Tibial artery (tissue), 4 donors: ENCODE measurements around the gene LEMD2.

Source experiments
- DNase-seq, 2 donors: peaks; one replicate each; pipeline ENCODE4 v3.0.0-alpha.2; 2019
- H3K27ac ChIP-seq, 2 donors: fragments of 200-600 bp; sonication (generic) in 1 of 2; 1 replicate in 1 of 2; 2 replicates in 1 of 2; pipeline ENCODE4 v1.5.1; 2018 to 2019; ENCODE audit warnings: mild to moderate bottlenecking in 1 of 2
- H3K27me3 ChIP-seq, 2 donors: fragments of 200-600 bp; sonication (generic) in 1 of 2; one replicate each; pipeline versions ENCODE4 v1.5.1 to v1.6.0; 2016 to 2019
- H3K36me3 ChIP-seq, 3 donors: fragments of 200-600 bp; sonication (generic) in 2 of 3; one replicate each; pipeline ENCODE4 v1.5.1; 2016 to 2019; ENCODE audit warnings: mild to moderate bottlenecking in 2 of 3
- H3K4me1 ChIP-seq, 4 donors: fragments of 200-600 bp; sonication (generic) in 2 of 4; 1 replicate in 3 of 4; 2 replicates in 1 of 4; pipeline ENCODE4 v1.5.1; 2016 to 2019
- H3K4me3 ChIP-seq, 2 donors: fragments of 200-600 bp; sonication (generic) in 1 of 2; 1 replicate in 1 of 2; 2 replicates in 1 of 2; pipeline ENCODE4 v1.5.1; 2018 to 2019; ENCODE audit warnings: mild to moderate bottlenecking in 2 of 2
- H3K9me3 ChIP-seq, 3 donors: fragments of 200-600 bp; sonication (generic) in 1 of 3; one replicate each; pipeline ENCODE4 v1.5.1; 2016 to 2019
- CTCF ChIP-seq, 2 experiments: fragments of 200-600 bp in 1 of 2; fragments of 450-650 bp in 1 of 2; IDR thresholded peaks; one replicate each; pipeline ENCODE4 v1.5.1; 2017 to 2019; ENCODE audit warnings: antibody characterized with exemption in 2 of 2, mild to moderate bottlenecking in 1 of 2, moderate library complexity in 1 of 2
- intact Hi-C: fragments of 100-400 bp; cut with DNase I; formaldehyde crosslinking; loops from one replicate; pipeline ENCODE4 v1.15.0; 2023; ENCODE audit warnings: low total_unique reads

The LEMD2 gene

DNA sequence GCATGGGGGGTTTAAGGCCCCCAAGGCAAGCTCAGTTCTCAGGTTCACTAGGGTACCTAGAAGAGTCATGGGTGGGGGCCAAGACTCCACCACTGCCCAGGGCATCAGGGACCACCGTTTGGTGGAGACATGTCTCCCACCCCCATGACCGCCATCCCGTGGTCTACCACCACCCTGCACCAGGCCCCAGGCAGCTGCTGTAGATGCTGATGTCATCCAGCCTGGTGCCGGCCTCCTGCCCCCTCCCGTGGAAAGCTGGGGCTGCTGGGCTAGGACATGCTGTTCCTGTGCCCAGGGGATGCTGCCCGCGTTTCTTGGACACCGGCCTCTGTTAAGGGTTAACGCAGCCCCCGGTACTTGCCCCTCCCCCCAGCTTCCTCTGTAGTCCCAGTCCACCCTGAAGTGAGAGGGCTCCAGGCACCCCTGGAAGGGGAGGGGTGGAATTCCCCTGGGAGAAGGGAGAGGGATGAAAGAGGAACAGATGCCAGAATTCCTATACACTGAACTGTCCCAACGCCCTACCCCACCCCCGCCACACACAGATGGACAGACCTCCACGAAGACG, 42.8 kb downstream of the LEMD2 start:
- Histone ChIP-seq H3K36me3 (no peaks in the 10 kb centered on the region), H3K4me1 (peaks cover 0 to 21% (median 10%) of the 10 kb centered on the region in 4 donors), H3K9me3 (no peaks in the 10 kb centered on the region), H3K27me3 (peaks cover 0 to 23% of the 10 kb centered on the region in 2 donors), H3K4me3 (peak overlapping the region; percentile 37 to 52), H3K27ac (peak overlapping the region; percentile 54 to 67)
- intact Hi-C loops: no loop called here
- no peak for TF ChIP-seq CTCF (IDR thresholded peaks at IDR 0.05)
- peak; percentile 48 to 75 for DNase-seq

DNA sequence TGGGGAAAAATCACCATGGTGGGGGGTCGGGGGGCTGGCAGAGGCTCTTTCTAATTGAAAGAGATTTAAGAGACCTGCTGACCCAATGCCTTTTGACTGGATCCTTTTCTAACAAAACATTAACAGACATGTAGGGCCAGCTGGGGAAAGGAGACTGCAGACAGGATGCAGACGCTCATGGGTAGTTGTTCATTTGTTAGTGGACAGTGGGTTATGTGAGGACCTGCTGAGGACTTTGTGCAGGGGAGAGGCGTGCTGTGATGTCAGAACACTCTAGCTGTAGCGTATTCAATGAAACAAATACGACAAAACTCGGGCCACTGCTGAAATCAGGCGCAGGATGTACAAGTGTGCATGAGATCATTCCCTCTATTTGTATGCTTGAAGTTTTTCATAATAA, 43.4 kb downstream of the LEMD2 start:
- Histone ChIP-seq H3K4me3 (peak overlapping the region; percentile 37 to 52), H3K4me1 (peaks cover 0 to 21% (median 10%) of the 10 kb centered on the region in 4 donors), H3K27me3 (peaks cover 0 to 23% of the 10 kb centered on the region in 2 donors), H3K9me3 (no peaks in the 10 kb centered on the region), H3K36me3 (no peaks in the 10 kb centered on the region), H3K27ac (peak overlapping the region; percentile 54 to 67)
- DNase-seq: no peak
- no peak for TF ChIP-seq CTCF (IDR thresholded peaks at IDR 0.05)
- intact Hi-C loops: no loop called here

DNA sequence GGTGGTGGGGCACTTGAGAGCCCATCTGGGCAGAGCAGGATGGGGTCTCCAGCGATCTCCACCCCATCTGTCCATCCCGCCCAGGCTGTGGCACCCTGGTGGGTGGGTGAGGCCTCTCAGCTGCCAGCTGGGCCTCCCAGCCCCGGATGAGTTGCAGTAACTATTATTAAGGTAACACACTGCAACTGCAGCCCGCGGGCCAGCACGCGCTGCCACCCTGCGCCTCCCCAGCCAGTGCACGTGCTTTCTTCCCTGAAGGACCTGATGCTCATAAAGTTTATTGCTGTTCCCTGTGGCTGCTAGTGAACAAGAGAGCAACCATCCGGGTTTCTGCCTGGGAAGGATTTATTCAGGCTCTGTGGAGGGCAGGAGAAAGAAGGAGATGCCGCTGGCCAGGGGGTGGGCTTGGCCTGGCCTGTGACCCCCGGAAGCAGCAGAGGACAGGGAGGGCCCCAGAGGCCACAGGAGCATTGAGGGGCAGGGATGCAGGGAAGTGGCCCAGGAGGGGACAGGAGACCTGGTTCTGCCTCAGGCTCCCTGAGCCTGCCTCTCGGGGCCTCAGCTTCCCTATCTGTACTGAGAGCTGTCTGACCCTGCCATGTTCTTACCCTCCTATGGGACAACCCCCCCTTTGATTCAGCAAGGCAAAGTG, 43.9 kb downstream of the LEMD2 start:
- H3K9me3 ChIP-seq: no peaks in the 10 kb centered on the region
- no peak overlapping the region for H3K4me3 ChIP-seq
- no peak for DNase-seq
- peaks cover 0 to 21% (median 10%) of the 10 kb centered on the region in 4 donors for H3K4me1 ChIP-seq
- intact Hi-C loops: no loop called here
- TF ChIP-seq CTCF (IDR thresholded peaks at IDR 0.05): no peak
- peak overlapping the region in 1 of 2 donors; percentile 67 for H3K27ac ChIP-seq
- peaks cover 0 to 23% of the 10 kb centered on the region in 2 donors for H3K27me3 ChIP-seq
- H3K36me3 ChIP-seq: no peaks in the 10 kb centered on the region

- Histone ChIP-seq H3K27ac (peak overlapping the region in 1 of 2 donors; percentile 67), H3K36me3 (no peaks in the 10 kb centered on the region)
- TF ChIP-seq CTCF (IDR thresholded peaks at IDR 0.05): peak; percentile 86
These were observed 44.7 kb downstream of the LEMD2 start for GRCh38 chr6:33744001-33744848.

DNA sequence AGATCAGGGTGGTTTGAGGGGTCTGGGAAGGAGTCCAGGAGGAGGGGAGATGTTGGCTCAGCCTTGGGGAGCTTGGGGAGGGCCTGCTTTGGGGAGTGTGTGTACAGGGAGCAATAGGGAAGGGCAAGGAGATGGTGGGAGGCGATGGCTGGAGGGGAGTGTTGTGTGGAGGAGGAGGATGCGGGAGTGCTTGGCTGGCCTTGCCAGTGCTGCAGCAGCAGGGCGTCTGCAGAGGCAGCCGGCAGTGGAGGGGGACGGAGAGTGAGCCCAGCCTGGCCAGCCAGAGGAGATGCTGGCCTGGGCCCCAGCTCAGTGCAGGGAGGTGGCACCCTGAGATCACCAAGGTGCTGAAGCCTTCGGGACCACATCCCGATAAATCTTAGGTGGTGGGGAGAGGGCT, 46.1 kb downstream of the LEMD2 start:
- TF ChIP-seq CTCF (IDR thresholded peaks at IDR 0.05): no peak
- H3K36me3 ChIP-seq: no peaks in the 10 kb centered on the region

More at GRCh38 chr6:33744001-33744848, 44.7 kb downstream of the LEMD2 start:
- H3K9me3 ChIP-seq: no peaks in the 10 kb centered on the region
- no peak overlapping the region for H3K4me3 ChIP-seq
- peaks cover 0 to 23% of the 10 kb centered on the region in 2 donors for H3K27me3 ChIP-seq
- intact Hi-C loops: no loop called here
- peak; percentile 55 to 75 for DNase-seq
- peaks cover 0 to 21% (median 10%) of the 10 kb centered on the region in 4 donors for H3K4me1 ChIP-seq

More for the DNA sequence above, 46.1 kb downstream of the LEMD2 start:
- H3K4me3 ChIP-seq: no peak overlapping the region
- intact Hi-C loops: no loop called here
- H3K27ac ChIP-seq: no peak overlapping the region
- H3K27me3 ChIP-seq: peaks cover 0 to 23% of the 10 kb centered on the region in 2 donors
- no peaks in the 10 kb centered on the region for H3K9me3 ChIP-seq
- DNase-seq: no peak
- peaks cover 0 to 22% (median 10%) of the 10 kb centered on the region in 4 donors for H3K4me1 ChIP-seq
